ENCODE data around the gene HDDC2. TPM values are rescaled to one million over a fixed set of nuclear protein-coding genes. Genes with fewer than 3 reads are reported as not detected.
A peak's percentile ranks its signal among the peaks of the same experiment; 100 is the strongest.

The HDDC2 gene
- polyA plus RNA-seq, 1 donor from 2014 or later: 75.2 TPM

- H3K4me2 ChIP-seq (ENCODE audit: low read length): no peak overlapping the region
- no peaks in the 10 kb centered on the region for H3K9me2 ChIP-seq (ENCODE audit: insufficient read depth, low read length)
- no peaks in the 10 kb centered on the region for H3F3A ChIP-seq (ENCODE audit: insufficient read depth, low read length, poor library complexity, severe bottlenecking)
- no peaks in the 10 kb centered on the region for H3K36me3 ChIP-seq (ENCODE audit: insufficient read depth, low read length)
- no peak overlapping the region for H2AFZ ChIP-seq (ENCODE audit: low read depth, low read length)
- H3K27me3 ChIP-seq (ENCODE audit: insufficient read depth, low read depth, low read length): no peaks in the 10 kb centered on the region
- H3K4me3 ChIP-seq (ENCODE audit: low read length): no peak overlapping the region
- no peak overlapping the region for H3K9ac ChIP-seq (ENCODE audit: low read length)
- no peaks in the 10 kb centered on the region for H4K20me1 ChIP-seq (ENCODE audit: insufficient read depth)
- H3K9me3 ChIP-seq (ENCODE audit: low read length): no peaks in the 10 kb centered on the region
- no peaks in the 10 kb centered on the region for H3K79me2 ChIP-seq (replicated peaks; ENCODE audit: insufficient read depth, low read length)
- TF ChIP-seq CTCF (IDR thresholded peaks at IDR 0.05; ENCODE audit: poor library complexity, severe bottlenecking): no peak
- no peak for TF ChIP-seq EZH2 (IDR thresholded peaks at IDR 0.05; ENCODE audit: borderline replicate concordance, insufficient read depth, low read length, poor library complexity, severe bottlenecking)
- no peak for TF ChIP-seq RAD21 (conservative IDR thresholded peaks at IDR 0.05)
- no peak for TF ChIP-seq SMC3 (conservative IDR thresholded peaks at IDR 0.05; ENCODE audit: poor library complexity)
- no peak for TF ChIP-seq POLR2AphosphoS5 (IDR thresholded peaks at IDR 0.05)
- no peak for TF ChIP-seq MXI1 (conservative IDR thresholded peaks at IDR 0.05; ENCODE audit: poor library complexity, severe bottlenecking)
- TF ChIP-seq EP300 (conservative IDR thresholded peaks at IDR 0.05; ENCODE audit: poor library complexity, severe bottlenecking): no peak
- no peak for TF ChIP-seq REST (IDR thresholded peaks at IDR 0.05; ENCODE audit: borderline replicate concordance)
- TF ChIP-seq TAF1 (IDR thresholded peaks at IDR 0.05; ENCODE audit: low read depth): no peak
- no peak overlapping the region for H3K27ac ChIP-seq (ENCODE audit: low read length)
Measured at GRCh38 chr6:125236536-125237327, 65.0 kb downstream of the HDDC2 start.

DNA sequence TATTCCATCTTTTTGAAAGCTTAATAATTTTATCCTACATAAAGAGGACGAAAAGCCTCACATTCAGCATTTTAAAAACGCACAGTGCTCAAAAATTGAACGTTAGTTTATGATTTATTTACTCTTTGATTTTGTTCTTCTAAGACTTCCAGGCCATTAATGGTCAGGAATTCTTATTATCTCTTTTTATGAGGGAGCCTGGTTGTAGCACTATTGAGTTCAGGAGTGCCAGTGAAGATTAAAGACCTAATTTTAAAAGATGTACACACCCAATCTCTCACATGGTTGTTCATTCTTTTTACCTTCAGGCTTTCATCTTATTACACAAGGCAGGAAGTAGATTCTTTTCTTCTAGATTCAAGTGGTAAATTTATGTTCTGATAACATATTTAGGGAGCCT, 68.6 kb downstream of the HDDC2 start:
- Histone ChIP-seq H3K4me3 (ENCODE audit: low read length) (no peak overlapping the region), H3K9me2 (ENCODE audit: insufficient read depth, low read length) (no peaks in the 10 kb centered on the region), H3K9me3 (ENCODE audit: low read length) (no peaks in the 10 kb centered on the region), H3K79me2 (replicated peaks; ENCODE audit: insufficient read depth, low read length) (no peaks in the 10 kb centered on the region), H3K27ac (ENCODE audit: low read length) (peak overlapping the region; percentile 37), H4K20me1 (ENCODE audit: insufficient read depth) (no peaks in the 10 kb centered on the region), H3K9ac (ENCODE audit: low read length) (no peak overlapping the region), H3F3A (ENCODE audit: insufficient read depth, low read length, poor library complexity, severe bottlenecking) (no peaks in the 10 kb centered on the region), H3K27me3 (ENCODE audit: insufficient read depth, low read depth, low read length) (no peaks in the 10 kb centered on the region), H2AFZ (ENCODE audit: low read depth, low read length) (no peak overlapping the region), H3K4me2 (ENCODE audit: low read length) (no peak overlapping the region), H3K36me3 (ENCODE audit: insufficient read depth, low read length) (no peaks in the 10 kb centered on the region)
- TF ChIP-seq CTCF (IDR thresholded peaks at IDR 0.05; ENCODE audit: poor library complexity, severe bottlenecking): no peak
- no peak for TF ChIP-seq EZH2 (IDR thresholded peaks at IDR 0.05; ENCODE audit: borderline replicate concordance, insufficient read depth, low read length, poor library complexity, severe bottlenecking)
- no peak for TF ChIP-seq EP300 (conservative IDR thresholded peaks at IDR 0.05; ENCODE audit: poor library complexity, severe bottlenecking)
- no peak for TF ChIP-seq RAD21 (conservative IDR thresholded peaks at IDR 0.05)
- no peak for TF ChIP-seq SMC3 (conservative IDR thresholded peaks at IDR 0.05; ENCODE audit: poor library complexity)
- no peak for TF ChIP-seq TAF1 (IDR thresholded peaks at IDR 0.05; ENCODE audit: low read depth)
- no peak for TF ChIP-seq MXI1 (conservative IDR thresholded peaks at IDR 0.05; ENCODE audit: poor library complexity, severe bottlenecking)
- no peak for TF ChIP-seq REST (IDR thresholded peaks at IDR 0.05; ENCODE audit: borderline replicate concordance)
- TF ChIP-seq POLR2AphosphoS5 (IDR thresholded peaks at IDR 0.05): no peak
